Cardiac muscle cell (in vitro differentiated cells and primary cell): ENCODE measurements around the gene PPP2R1A. TPM values are rescaled to one million over a fixed set of nuclear protein-coding genes. Genes with fewer than 3 reads are reported as not detected.
"Not testable (repeated sequence)": the region's sequence is repeated elsewhere in the genome, so short reads cannot be mapped to it uniquely, and the experiment has no call there.

Experiments
- DNase-seq, 2 donors: peaks; one replicate each; pipeline versions ENCODE4 v3.0.0 to v3.0.0-alpha.2; 2010 to 2017; ENCODE audit warnings: low read depth in 1 of 2, low spot score in 1 of 2
- H3K27ac ChIP-seq: fragments of 200-600 bp; sonication (generic); 2 replicates; pipeline ENCODE4 v1.5.1; 2016
- H3K27me3 ChIP-seq: fragments of 200-600 bp; sonication (generic); 2 replicates; pipeline ENCODE4 v1.6.0; 2016; ENCODE audit warnings: control low read depth
- H3K36me3 ChIP-seq: fragments of 200-600 bp; sonication (generic); 2 replicates; pipeline ENCODE4 v1.5.1; 2016; ENCODE audit warnings: control low read depth
- H3K4me1 ChIP-seq: fragments of 200-600 bp; sonication (generic); 2 replicates; pipeline ENCODE4 v1.8.1; 2017; ENCODE audit warnings: low read depth, mild to moderate bottlenecking, mixed run types
- H3K4me3 ChIP-seq: fragments of 200-600 bp; sonication (generic); 2 replicates; pipeline ENCODE4 v1.5.1; 2016; ENCODE audit warnings: mild to moderate bottlenecking
- H3K9me3 ChIP-seq: fragments of 200-600 bp; sonication (generic); 2 replicates; pipeline ENCODE4 v1.5.1; 2017; ENCODE audit warnings: low read depth, mild to moderate bottlenecking, control low read depth
- polyA plus RNA-seq: library from polyadenylated mRNA; unstranded; fragments of >200 nt; fragmentation: Nextera tagmentation; extraction: Ambion mirVana; gene quantifications from 2 replicates; pipeline ENCODE4 v1.2.1, GENCODE V29; 2016
- total RNA-seq: library from RNA; depleted of rRNA; stranded (reverse); fragments of >200 nt; gene quantifications from 2 replicates; pipeline ENCODE4 v1.2.3, GENCODE V29; 2016
- TF ChIP-seq, protein P1 (sequence below): IDR thresholded peaks from 2 replicates; pipeline ENCODE4 v1.5.1; 2012; ENCODE audit warnings: low read depth, mild to moderate bottlenecking, low read length

PPP2R1A gene
- total and polyA plus RNA-seq, 2 experiments from 2014 or later = 724 to 821 TPM

DNA sequence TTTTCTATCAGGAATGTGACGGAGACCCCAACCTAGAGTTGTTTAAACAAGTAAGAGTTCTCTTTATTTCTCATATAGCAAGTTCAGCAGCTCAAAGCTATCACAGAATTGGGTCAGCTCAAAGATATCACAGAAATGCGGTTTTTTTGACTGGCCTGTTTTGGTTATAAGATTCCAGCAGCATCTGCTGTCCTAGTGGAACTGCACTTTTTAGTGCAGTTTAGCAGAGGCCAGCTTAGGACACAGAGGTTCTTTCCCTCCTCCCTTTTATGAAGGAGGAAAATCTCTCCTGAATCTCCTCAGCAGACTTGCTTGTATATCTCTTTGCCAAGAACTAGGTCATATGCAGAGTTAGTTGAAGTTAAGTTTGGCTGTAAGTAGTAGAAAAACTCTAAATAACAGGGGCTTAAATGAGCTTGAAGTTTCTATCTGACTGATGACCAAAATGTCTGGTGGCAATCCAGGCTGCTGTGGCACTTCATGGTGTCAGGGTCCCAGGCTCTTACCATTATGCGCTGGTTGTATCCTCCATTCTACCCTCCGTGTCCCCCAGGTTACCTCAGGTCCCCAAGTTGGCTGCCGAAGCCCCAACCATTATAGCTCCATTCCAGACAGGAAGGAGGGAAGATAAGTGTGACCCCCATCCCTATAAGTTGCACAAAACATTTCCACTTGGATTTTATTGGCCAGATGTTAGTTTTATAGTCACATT, 6.6 kb downstream of the PPP2R1A start:
- TF ChIP-seq, protein P1, sequence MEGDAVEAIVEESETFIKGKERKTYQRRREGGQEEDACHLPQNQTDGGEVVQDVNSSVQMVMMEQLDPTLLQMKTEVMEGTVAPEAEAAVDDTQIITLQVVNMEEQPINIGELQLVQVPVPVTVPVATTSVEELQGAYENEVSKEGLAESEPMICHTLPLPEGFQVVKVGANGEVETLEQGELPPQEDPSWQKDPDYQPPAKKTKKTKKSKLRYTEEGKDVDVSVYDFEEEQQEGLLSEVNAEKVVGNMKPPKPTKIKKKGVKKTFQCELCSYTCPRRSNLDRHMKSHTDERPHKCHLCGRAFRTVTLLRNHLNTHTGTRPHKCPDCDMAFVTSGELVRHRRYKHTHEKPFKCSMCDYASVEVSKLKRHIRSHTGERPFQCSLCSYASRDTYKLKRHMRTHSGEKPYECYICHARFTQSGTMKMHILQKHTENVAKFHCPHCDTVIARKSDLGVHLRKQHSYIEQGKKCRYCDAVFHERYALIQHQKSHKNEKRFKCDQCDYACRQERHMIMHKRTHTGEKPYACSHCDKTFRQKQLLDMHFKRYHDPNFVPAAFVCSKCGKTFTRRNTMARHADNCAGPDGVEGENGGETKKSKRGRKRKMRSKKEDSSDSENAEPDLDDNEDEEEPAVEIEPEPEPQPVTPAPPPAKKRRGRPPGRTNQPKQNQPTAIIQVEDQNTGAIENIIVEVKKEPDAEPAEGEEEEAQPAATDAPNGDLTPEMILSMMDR = no peak

DNA sequence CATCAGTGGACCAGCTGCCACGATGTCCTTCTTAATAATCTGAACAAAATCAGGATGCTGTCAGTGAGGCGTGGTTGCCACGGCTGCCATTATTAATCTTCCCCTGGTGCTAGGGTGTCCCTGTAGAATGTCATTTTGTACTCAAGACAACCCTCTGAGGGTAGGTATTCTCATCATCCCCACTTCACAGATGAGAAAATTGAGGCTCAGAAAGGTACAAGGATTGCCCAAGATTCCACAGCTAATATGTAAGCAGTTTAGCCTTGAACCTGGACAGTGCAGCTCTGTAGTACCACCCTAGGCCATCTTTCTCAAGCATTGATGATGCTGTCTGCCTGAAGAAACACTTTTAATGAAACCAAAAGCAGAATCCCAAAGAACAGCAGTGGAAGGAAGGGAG, 8.1 kb downstream of the PPP2R1A start:
- H3K4me1 ChIP-seq = no peaks in the 10 kb centered on the region
- no peaks in the 10 kb centered on the region for H3K9me3 ChIP-seq
- no peaks in the 10 kb centered on the region for H3K27me3 ChIP-seq
- TF ChIP-seq, protein P1 = no peak
- no peak overlapping the region for H3K27ac ChIP-seq
- no peak for DNase-seq
- no peak overlapping the region for H3K4me3 ChIP-seq
- peaks cover 35% of the 10 kb centered on the region for H3K36me3 ChIP-seq

More for the DNA sequence above, 6.6 kb downstream of the PPP2R1A start:
- H3K36me3 ChIP-seq = peaks cover 22% of the 10 kb centered on the region
- no peaks in the 10 kb centered on the region for H3K9me3 ChIP-seq
- no peak for DNase-seq
- no peak overlapping the region for H3K4me3 ChIP-seq
- H3K27me3 ChIP-seq = no peaks in the 10 kb centered on the region
- H3K4me1 ChIP-seq = peaks cover 10% of the 10 kb centered on the region
- H3K27ac ChIP-seq = no peak overlapping the region

DNA sequence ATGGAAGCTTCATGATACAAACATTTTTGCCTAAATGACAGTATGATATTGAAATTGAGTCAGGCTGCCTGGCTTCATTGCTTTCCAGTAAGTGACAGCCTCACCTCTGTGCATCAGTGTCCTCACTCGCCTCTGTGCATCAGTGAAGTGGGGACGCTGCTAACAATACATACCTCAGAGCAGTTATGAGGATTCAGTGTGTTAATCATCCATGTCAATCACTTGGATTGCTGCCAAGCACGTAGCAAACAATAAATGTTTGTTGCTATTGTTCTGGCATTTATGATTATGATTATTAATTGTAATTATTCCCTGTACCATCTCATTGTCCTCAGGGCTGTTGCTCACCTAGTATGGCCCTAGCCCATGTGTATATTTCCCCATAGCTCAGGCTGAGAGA, 8.8 kb downstream of the PPP2R1A start:
- no peak for DNase-seq
- TF ChIP-seq, protein P1 = no peak

DNA sequence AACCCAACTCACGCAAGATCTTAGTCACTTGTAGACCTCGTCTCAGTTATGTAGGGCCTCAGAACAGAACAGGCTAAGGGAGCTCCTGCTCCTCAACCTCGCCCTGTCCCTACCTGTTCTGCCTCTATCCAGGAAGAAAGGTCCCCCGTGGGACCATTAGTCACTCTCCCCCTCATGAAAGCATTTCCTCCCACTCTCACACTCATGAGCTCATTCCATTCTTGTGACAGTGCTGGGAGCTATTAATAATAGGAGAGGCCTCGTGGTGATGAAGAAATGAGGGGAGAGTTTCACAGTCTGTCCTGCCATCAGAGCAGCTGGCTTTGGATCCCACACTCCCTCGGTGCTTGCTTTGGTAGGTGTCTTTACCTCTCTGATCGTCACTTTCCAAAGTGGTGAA, 10.2 kb downstream of the PPP2R1A start:
- H3K27ac ChIP-seq = peak overlapping the region; percentile 68
- no peak overlapping the region for H3K4me3 ChIP-seq
- peaks cover 52% of the 10 kb centered on the region for H3K36me3 ChIP-seq
- TF ChIP-seq, protein P1 = no peak
- no peaks in the 10 kb centered on the region for H3K4me1 ChIP-seq
- no peaks in the 10 kb centered on the region for H3K9me3 ChIP-seq
- no peaks in the 10 kb centered on the region for H3K27me3 ChIP-seq
- peak in 1 of 2 donors; percentile 77 for DNase-seq

More for the DNA sequence above, 8.8 kb downstream of the PPP2R1A start:
- no peak overlapping the region for H3K4me3 ChIP-seq
- H3K9me3 ChIP-seq = no peaks in the 10 kb centered on the region
- peaks cover 40% of the 10 kb centered on the region for H3K36me3 ChIP-seq
- H3K4me1 ChIP-seq = no peaks in the 10 kb centered on the region
- no peaks in the 10 kb centered on the region for H3K27me3 ChIP-seq
- no peak overlapping the region for H3K27ac ChIP-seq

DNA sequence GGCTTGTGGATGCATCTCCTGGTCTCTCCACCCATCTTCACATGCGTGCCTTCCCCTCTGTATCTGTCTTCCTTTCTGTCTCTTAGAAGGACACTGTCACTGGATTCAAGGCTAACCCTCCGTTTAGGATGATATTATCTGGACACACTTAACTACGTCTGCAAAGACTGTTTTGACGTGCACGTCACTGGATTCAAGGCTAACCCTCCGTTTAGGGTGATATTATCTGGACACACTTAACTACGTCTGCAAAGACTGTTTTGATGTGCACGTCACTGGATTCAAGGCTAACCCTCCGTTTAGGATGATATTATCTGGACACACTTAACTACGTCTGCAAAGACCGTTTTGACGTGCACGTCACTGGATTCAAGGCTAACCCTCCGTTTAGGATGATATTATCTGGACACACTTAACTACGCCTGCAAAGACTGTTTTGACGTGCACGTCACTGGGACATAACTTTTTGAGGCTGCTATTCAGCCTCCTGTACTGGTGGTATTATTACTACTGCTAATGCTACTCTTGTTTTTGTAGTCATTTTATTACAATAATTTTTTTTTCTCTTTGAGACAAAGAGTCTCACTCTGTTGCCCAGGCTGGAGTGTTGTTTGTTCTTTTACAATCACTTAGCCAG, 11.0 kb downstream of the PPP2R1A start:
- not testable (repeated sequence) for DNase-seq, H3K9me3 ChIP-seq, H3K27me3 ChIP-seq, H3K4me3 ChIP-seq, H3K4me1 ChIP-seq
- H3K36me3 ChIP-seq = peaks cover 50% of the 10 kb centered on the region
- peak overlapping the region; percentile 68 for H3K27ac ChIP-seq

DNA sequence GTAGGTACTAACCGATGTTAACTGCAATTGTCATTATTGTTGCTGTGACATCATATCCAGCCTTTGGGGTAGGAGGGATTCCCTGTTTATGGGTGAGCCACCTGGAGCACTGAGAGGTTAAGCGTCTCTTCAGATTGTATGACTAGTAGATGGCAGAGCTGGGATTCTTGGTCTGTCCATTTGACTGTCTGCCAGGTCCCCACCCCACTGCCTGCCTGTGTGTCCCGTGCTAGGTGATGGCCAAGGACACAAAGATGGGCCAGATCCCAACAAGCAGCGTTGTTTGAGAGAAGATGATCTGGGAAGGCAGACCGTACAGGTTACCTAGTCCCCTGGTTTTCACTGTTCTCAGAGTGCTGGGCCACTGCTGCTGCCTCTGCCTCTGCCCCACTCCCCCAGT, 16.6 kb downstream of the PPP2R1A start:
- Histone ChIP-seq H3K36me3 (peaks cover 55% of the 10 kb centered on the region), H3K27ac (no peak overlapping the region), H3K9me3 (no peaks in the 10 kb centered on the region), H3K4me1 (no peaks in the 10 kb centered on the region), H3K27me3 (no peaks in the 10 kb centered on the region), H3K4me3 (no peak overlapping the region)
- TF ChIP-seq, protein P1 = no peak
- DNase-seq = no peak
